ENCODE measurements around the gene PITPNC1.

The PITPNC1 gene

GRCh38 chr17:67666710-67667109, 289.6 kb downstream of the PITPNC1 start:
- DNase-seq (ENCODE audit: low read depth), result no peak
- no peak overlapping the region for H3K4me3 ChIP-seq (ENCODE audit: control insufficient read depth, low read depth, low read length)
- TF ChIP-seq CTCF (conservative IDR thresholded peaks at IDR 0.05; ENCODE audit: control insufficient read depth, insufficient read depth, low read depth, low read length), result no peak

- TF ChIP-seq CTCF (conservative IDR thresholded peaks at IDR 0.05; ENCODE audit: control insufficient read depth, insufficient read depth, low read depth, low read length), result no peak
- no peak for DNase-seq (ENCODE audit: low read depth)
- no peak overlapping the region for H3K4me3 ChIP-seq (ENCODE audit: control insufficient read depth, low read depth, low read length)
These were observed 294.4 kb downstream of the PITPNC1 start for GRCh38 chr17:67671493-67671892.

DNA sequence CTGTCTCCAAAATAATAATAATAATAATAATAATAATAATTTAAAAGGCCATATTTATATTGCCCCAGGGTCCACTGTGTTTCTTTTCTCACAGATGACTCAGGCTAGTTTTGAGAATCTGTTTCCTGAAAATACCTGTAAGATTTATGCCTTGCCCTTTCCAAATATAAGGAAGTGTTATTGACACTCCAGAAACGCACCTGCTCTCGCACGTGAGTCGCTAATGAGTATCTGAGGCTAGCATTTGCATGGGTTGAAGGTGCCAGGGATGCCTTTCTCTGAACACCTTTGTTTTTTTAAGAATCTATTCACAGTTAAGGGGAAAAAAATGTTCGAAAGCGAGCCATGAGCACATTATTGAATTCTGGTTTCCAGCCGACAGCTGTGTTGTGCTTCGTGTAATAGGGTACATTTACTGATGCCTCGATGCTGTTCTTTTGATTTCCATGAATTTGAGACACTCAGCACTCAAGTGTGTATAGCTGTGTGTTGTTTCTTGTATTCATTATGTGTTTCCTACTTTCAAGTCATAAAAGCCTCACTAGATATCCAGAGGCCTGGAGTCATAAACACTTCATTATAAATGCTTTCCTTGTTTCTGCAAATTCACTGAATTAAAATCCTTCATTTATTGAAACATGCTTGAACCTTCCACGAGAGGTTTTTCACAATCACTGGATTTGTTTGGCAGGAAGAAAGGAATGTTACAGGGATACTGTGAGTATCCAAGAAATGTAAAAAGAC, 295.7 kb downstream of the PITPNC1 start:
- TF ChIP-seq CTCF (conservative IDR thresholded peaks at IDR 0.05; ENCODE audit: control insufficient read depth, insufficient read depth, low read depth, low read length), result no peak
- no peak for DNase-seq (ENCODE audit: low read depth)

GRCh38 chr17:67675481-67675880, 298.4 kb downstream of the PITPNC1 start:
- no peak overlapping the region for H3K4me3 ChIP-seq (ENCODE audit: control insufficient read depth, low read depth, low read length)
- TF ChIP-seq CTCF (conservative IDR thresholded peaks at IDR 0.05; ENCODE audit: control insufficient read depth, insufficient read depth, low read depth, low read length), result no peak
- no peak for DNase-seq (ENCODE audit: low read depth)

More for the DNA sequence above, 295.7 kb downstream of the PITPNC1 start:
- H3K4me3 ChIP-seq (ENCODE audit: control insufficient read depth, low read depth, low read length), result no peak overlapping the region

GRCh38 chr17:67676305-67676704, 299.2 kb downstream of the PITPNC1 start:
- TF ChIP-seq CTCF (conservative IDR thresholded peaks at IDR 0.05; ENCODE audit: control insufficient read depth, insufficient read depth, low read depth, low read length), result no peak
- no peak for DNase-seq (ENCODE audit: low read depth)
- H3K4me3 ChIP-seq (ENCODE audit: control insufficient read depth, low read depth, low read length), result no peak overlapping the region

GRCh38 chr17:67678414-67678813, 301.3 kb downstream of the PITPNC1 start:
- no peak for DNase-seq (ENCODE audit: low read depth)
- TF ChIP-seq CTCF (conservative IDR thresholded peaks at IDR 0.05; ENCODE audit: control insufficient read depth, insufficient read depth, low read depth, low read length), result no peak
- no peak overlapping the region for H3K4me3 ChIP-seq (ENCODE audit: control insufficient read depth, low read depth, low read length)

All from fibroblast of mammary gland (primary cell).